Measurements from ENCODE around the gene ZBTB6.
"Not testable (repeated sequence)": the region's sequence is repeated elsewhere in the genome, so short reads cannot be mapped to it uniquely, and the experiment has no call there.

The ZBTB6 gene

GRCh38 chr9:122923947-122924346, 10.8 kb upstream of the ZBTB6 start:
- no peak for DNase-seq

- DNase-seq, result no peak
These were observed 9.6 kb upstream of the ZBTB6 start for GRCh38 chr9:122922713-122923112.

- DNase-seq, result no peak
These were observed 5.2 kb upstream of the ZBTB6 start for GRCh38 chr9:122918310-122918709.

- DNase-seq, result no peak
These were observed 506 bp downstream of the ZBTB6 start for GRCh38 chr9:122912671-122912963.

GRCh38 chr9:122906122-122906521, 7.0 kb downstream of the ZBTB6 start:
- not testable (repeated sequence) for DNase-seq

GRCh38 chr9:122904823-122905710, 8.1 kb downstream of the ZBTB6 start, which contains the start of gene RC3H2:
RC3H2 (minus strand) TSS chr9:122905359; CDS start chr9:122897509, 7,850 bp downstream.
- DNase-seq, result peak; percentile 100

GRCh38 chr9:122904466-122904822, 8.7 kb downstream of the ZBTB6 start:
- peak; percentile 30 for DNase-seq

GRCh38 chr9:122900791-122901190, 12.3 kb downstream of the ZBTB6 start:
- peak; percentile 15 for DNase-seq

- no peak for DNase-seq
These were observed 15.2 kb downstream of the ZBTB6 start for GRCh38 chr9:122897969-122898368.

- DNase-seq, result no peak
These were observed 24.6 kb downstream of the ZBTB6 start for GRCh38 chr9:122888480-122888879.

GRCh38 chr9:122883125-122883524, 30.0 kb downstream of the ZBTB6 start:
- DNase-seq, result no peak

- no peak for DNase-seq
These were observed 33.7 kb downstream of the ZBTB6 start for GRCh38 chr9:122879443-122879842.

- no peak for DNase-seq
These were observed 37.6 kb downstream of the ZBTB6 start for GRCh38 chr9:122875523-122875922.

GRCh38 chr9:122867276-122867675, 45.8 kb downstream of the ZBTB6 start:
- not testable (repeated sequence) for DNase-seq

GRCh38 chr9:122866079-122866478, 47.0 kb downstream of the ZBTB6 start:
- DNase-seq, result no peak

GRCh38 chr9:122865300-122865699, 47.8 kb downstream of the ZBTB6 start:
- no peak for DNase-seq

GRCh38 chr9:122863407-122863806, 49.7 kb downstream of the ZBTB6 start:
- DNase-seq, result no peak

GRCh38 chr9:122860319-122861142, 52.6 kb downstream of the ZBTB6 start:
- DNase-seq, result no peak
